HCT116 (cell line): ENCODE results near the gene NDUFS6. TPM values are rescaled to one million over a fixed set of nuclear protein-coding genes. Genes with fewer than 3 reads are reported as not detected.

ENCODE experiments used
- ATAC-seq: fragments of 200-7000 bp; cut with Tn5 transposase; 2 replicates; pipeline ENCODE4 v1.9.1; 2020; ENCODE audit warnings: mild to moderate bottlenecking, moderate library complexity
- BruUV-seq: library from RNA; stranded (reverse); fragments of 400-500 nt; replicated peaks from 2 replicates; lab custom pipeline; 2021; lab: Mats Ljungman, UMichigan
- CTCF ChIA-PET: fragments of 300-600 bp; sonication (Branson Sonifier 250); formaldehyde crosslinking; loops from one replicate; lab custom pipeline; 2021; ENCODE audit warnings: antibody characterized with exemption; lab: Charles Lee
- POLR2A ChIA-PET: fragments of 300-600, 350-600 bp; sonication (Branson Sonifier 250); formaldehyde crosslinking; loops from one replicate; lab custom pipeline; 2021; ENCODE audit warnings: antibody characterized with exemption; lab: Charles Lee
- RAD21 ChIA-PET, 2 experiments: fragments of 300-600 bp; sonication (Branson Sonifier 250); formaldehyde crosslinking; loops; one replicate each; lab custom pipeline; 2023; ENCODE audit warnings: low total read pairs in 2 of 2; ENCODE audit not compliant: uncharacterized antibody in 2 of 2, unreplicated experiment in 2 of 2, low non-redundant PET in 1 of 2; lab: Charles Lee
- DNase-seq: peaks from one replicate; pipeline ENCODE4 v3.0.0-alpha.2; 2010; ENCODE audit warnings: low read depth, low spot score
- H2AFZ ChIP-seq: fragments of 200-600 bp; shearing (Covaris generic), sonication (generic); 2 replicates; pipeline ENCODE4 v1.6.1; 2017; ENCODE audit warnings: low read depth, mixed run types, mixed read lengths, antibody characterized with exemption, low read length; ENCODE audit not compliant: poor library complexity, severe bottlenecking
- H3K27ac ChIP-seq: 2 replicates; pipeline ENCODE4 v1.5.1; 2012; ENCODE audit warnings: low read depth, low read length
- H3K27me3 ChIP-seq: fragments of 200-600 bp; sonication (generic); 2 replicates; pipeline ENCODE4 v1.6.1; 2016; ENCODE audit warnings: mixed run types, low read length, mixed read lengths; ENCODE audit not compliant: insufficient read depth
- H3K36me3 ChIP-seq, 2 experiments: fragments of 200-500 bp in 1 of 2; fragments of 200-600 bp in 1 of 2; sonication (Bioruptor generic) in 1 of 2; sonication (generic) in 1 of 2; 2 replicates each; pipeline versions ENCODE4 v1.5.1 to v1.6.1; 2014 to 2016; ENCODE audit warnings: low read length in 2 of 2, inconsistent platforms in 1 of 2, mixed read lengths in 1 of 2, mixed run types in 1 of 2; ENCODE audit not compliant: insufficient read depth in 2 of 2, control insufficient read depth in 1 of 2
- H3K4me1 ChIP-seq, 2 experiments: fragments of 200-600 bp in 1 of 2; sonication (generic) in 1 of 2; 2 replicates each; pipeline versions ENCODE4 v1.5.1 to v1.6.1; 2012 to 2017; ENCODE audit warnings: low read length in 2 of 2, inconsistent platforms in 1 of 2, mild to moderate bottlenecking in 1 of 2, mixed read lengths in 1 of 2, mixed run types in 1 of 2, moderate library complexity in 1 of 2; ENCODE audit not compliant: insufficient read depth in 2 of 2, control insufficient read depth in 1 of 2
- H3K4me2 ChIP-seq: fragments of 200-600 bp; sonication (generic); 2 replicates; pipeline ENCODE4 v1.6.1; 2017; ENCODE audit warnings: mixed run types, low read length, mixed read lengths
- H3K4me3 ChIP-seq, 2 experiments: fragments of 200-600 bp in 1 of 2; sonication (generic) in 1 of 2; replicated peaks in 1 of 2; 2 replicates each; pipeline ENCODE4 v1.5.1; 2011 to 2016; ENCODE audit warnings: low read length in 2 of 2, control low read depth in 1 of 2, low read depth in 1 of 2, mild to moderate bottlenecking in 1 of 2, mixed read lengths in 1 of 2, mixed run types in 1 of 2
- H3K79me2 ChIP-seq: fragments of 200-600 bp; sonication (generic); 2 replicates; pipeline ENCODE4 v1.6.1; 2017; ENCODE audit warnings: mild to moderate bottlenecking, mixed run types, low read length, moderate library complexity, mixed read lengths; ENCODE audit not compliant: insufficient read depth
- H3K9ac ChIP-seq: fragments of 200-600 bp; sonication (generic); 2 replicates; pipeline ENCODE4 v1.6.1; 2016; ENCODE audit warnings: low read length, mixed read lengths
- H3K9me2 ChIP-seq: fragments of 200-600 bp; sonication (generic), shearing (Covaris generic); 2 replicates; pipeline ENCODE4 v1.6.1; 2017; ENCODE audit warnings: mixed run types, mild to moderate bottlenecking, moderate library complexity; ENCODE audit not compliant: insufficient read depth
- H3K9me3 ChIP-seq, 2 experiments: fragments of 200-500 bp in 1 of 2; fragments of 200-600 bp in 1 of 2; sonication (Bioruptor generic) in 1 of 2; sonication (generic) in 1 of 2; 2 replicates each; pipeline ENCODE4 v1.6.1; 2014 to 2017; ENCODE audit warnings: low read length in 2 of 2, mixed read lengths in 2 of 2, inconsistent platforms in 1 of 2, low read depth in 1 of 2, mild to moderate bottlenecking in 1 of 2, mixed run types in 1 of 2, moderate library complexity in 1 of 2; ENCODE audit not compliant: control insufficient read depth in 1 of 2, insufficient read depth in 1 of 2
- H4K20me1 ChIP-seq: fragments of 200-600 bp; sonication (generic), shearing (Covaris generic); 2 replicates; pipeline ENCODE4 v1.6.1; 2017; ENCODE audit warnings: mixed run types, mild to moderate bottlenecking, moderate library complexity; ENCODE audit not compliant: insufficient read depth
- CBX3 ChIP-seq: IDR thresholded peaks from 2 replicates; pipeline ENCODE4 v1.6.1; 2012; ENCODE audit warnings: low read depth
- CEBPB ChIP-seq: IDR thresholded peaks from 2 replicates; pipeline ENCODE4 v1.6.1; 2012; ENCODE audit warnings: low read depth
- EGR1 ChIP-seq: IDR thresholded peaks from 2 replicates; pipeline ENCODE4 v1.6.1; 2012; ENCODE audit warnings: low read depth
- ELF1 ChIP-seq: IDR thresholded peaks from 2 replicates; pipeline ENCODE4 v1.6.1; 2012; ENCODE audit warnings: low read depth, borderline replicate concordance
- EZH2 ChIP-seq: fragments of 200-600 bp; sonication (generic); IDR thresholded peaks from 2 replicates; pipeline ENCODE4 v1.6.1; 2017; ENCODE audit warnings: antibody characterized with exemption, mixed run types
- POLR2A ChIP-seq: IDR thresholded peaks from 2 replicates; pipeline ENCODE4 v1.7.0; 2011; ENCODE audit warnings: borderline replicate concordance; ENCODE audit not compliant: insufficient read depth, insufficient read length; ENCODE audit errors: extremely low read depth
- POLR2AphosphoS5 ChIP-seq: IDR thresholded peaks from 2 replicates; pipeline ENCODE4 v1.6.1; 2011; ENCODE audit warnings: mild to moderate bottlenecking, low read depth, low read length, moderate library complexity
- RAD21 ChIP-seq: IDR thresholded peaks from 2 replicates; pipeline ENCODE4 v1.6.1; 2012; ENCODE audit warnings: low read depth, mild to moderate bottlenecking
- SRF ChIP-seq: IDR thresholded peaks from 2 replicates; pipeline ENCODE4 v1.6.1; 2012; ENCODE audit warnings: low read depth
- TCF7L2 ChIP-seq: IDR thresholded peaks from 2 replicates; pipeline ENCODE4 v1.7.0; 2011; ENCODE audit warnings: borderline replicate concordance, inconsistent platforms; ENCODE audit not compliant: insufficient read depth, insufficient read length; ENCODE audit errors: extremely low read depth
- YY1 ChIP-seq: IDR thresholded peaks from 2 replicates; pipeline ENCODE4 v1.6.1; 2011; ENCODE audit warnings: low read length, low read depth, moderate library complexity, mild to moderate bottlenecking; ENCODE audit not compliant: insufficient replicate concordance; ENCODE audit errors: extremely low read depth
- ZNF274 ChIP-seq: fragments of 200-500 bp; sonication (Bioruptor generic); IDR thresholded peaks from 2 replicates; pipeline ENCODE4 v1.6.1; 2014; ENCODE audit warnings: mild to moderate bottlenecking, low read depth, low read length, inconsistent platforms
- intact Hi-C: fragments of 100-400 bp; cut with micrococcal nuclease; formaldehyde crosslinking; loops from 2 replicates; pipeline ENCODE4 v1.10.0; 2022
- total RNA-seq: library from RNA; stranded (reverse); gene quantifications from one replicate; pipeline ENCODE4 v1.2.1, GENCODE V29; 2021; ENCODE audit not compliant: unreplicated experiment
- TF ChIP-seq, protein P1 (sequence below): IDR thresholded peaks from 2 replicates; pipeline ENCODE4 v1.6.1; 2011; ENCODE audit warnings: mild to moderate bottlenecking, low read length, moderate library complexity; ENCODE audit not compliant: insufficient replicate concordance; ENCODE audit errors: extremely low read depth
- TF ChIP-seq, protein P2 (sequence below): IDR thresholded peaks from 2 replicates; pipeline ENCODE4 v1.6.1; 2012
- TF ChIP-seq, protein P3 (sequence below), 3 experiments: fragments of 200-600 bp in 1 of 3; sonication (generic) in 1 of 3; IDR thresholded peaks in 2 of 3; conservative IDR thresholded peaks in 1 of 3; 2 replicates each; pipeline ENCODE4 v1.5.1; 2012 to 2017; ENCODE audit warnings: low read depth in 2 of 3, low read length in 2 of 3, antibody characterized with exemption in 1 of 3, borderline replicate concordance in 1 of 3, control low read depth in 1 of 3, mild to moderate bottlenecking in 1 of 3, mixed read lengths in 1 of 3, mixed run types in 1 of 3, moderate library complexity in 1 of 3; ENCODE audit not compliant: insufficient read depth in 1 of 3

NDUFS6 gene
- total RNA-seq, 1 experiment from 2014 or later: 43.8 TPM

DNA sequence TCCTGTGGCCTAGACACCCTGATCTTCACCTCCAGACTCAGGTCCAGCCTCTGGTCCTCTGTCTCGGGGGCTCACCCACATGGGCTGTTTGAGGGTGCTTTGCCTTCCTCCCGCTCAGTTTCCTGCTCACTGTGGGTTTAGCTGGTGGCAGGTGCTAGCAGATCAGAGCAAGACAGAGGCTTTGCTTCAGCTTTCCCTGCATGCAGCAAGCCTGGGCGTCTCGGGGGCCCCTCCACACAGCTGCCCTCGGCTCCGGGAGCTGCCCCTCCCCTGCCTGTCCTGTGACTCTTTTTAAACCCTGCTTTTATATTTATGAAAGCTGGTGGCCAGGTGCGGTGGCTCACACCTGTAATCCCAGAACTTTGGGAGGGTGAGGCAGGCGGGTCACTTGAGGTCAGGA lies 16.1 kb upstream of the NDUFS6 start (continued):
- TF ChIP-seq, protein P1, sequence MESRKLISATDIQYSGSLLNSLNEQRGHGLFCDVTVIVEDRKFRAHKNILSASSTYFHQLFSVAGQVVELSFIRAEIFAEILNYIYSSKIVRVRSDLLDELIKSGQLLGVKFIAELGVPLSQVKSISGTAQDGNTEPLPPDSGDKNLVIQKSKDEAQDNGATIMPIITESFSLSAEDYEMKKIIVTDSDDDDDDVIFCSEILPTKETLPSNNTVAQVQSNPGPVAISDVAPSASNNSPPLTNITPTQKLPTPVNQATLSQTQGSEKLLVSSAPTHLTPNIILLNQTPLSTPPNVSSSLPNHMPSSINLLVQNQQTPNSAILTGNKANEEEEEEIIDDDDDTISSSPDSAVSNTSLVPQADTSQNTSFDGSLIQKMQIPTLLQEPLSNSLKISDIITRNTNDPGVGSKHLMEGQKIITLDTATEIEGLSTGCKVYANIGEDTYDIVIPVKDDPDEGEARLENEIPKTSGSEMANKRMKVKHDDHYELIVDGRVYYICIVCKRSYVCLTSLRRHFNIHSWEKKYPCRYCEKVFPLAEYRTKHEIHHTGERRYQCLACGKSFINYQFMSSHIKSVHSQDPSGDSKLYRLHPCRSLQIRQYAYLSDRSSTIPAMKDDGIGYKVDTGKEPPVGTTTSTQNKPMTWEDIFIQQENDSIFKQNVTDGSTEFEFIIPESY: no peak
- TF ChIP-seq YY1 (no peak), POLR2AphosphoS5 (no peak)

DNA sequence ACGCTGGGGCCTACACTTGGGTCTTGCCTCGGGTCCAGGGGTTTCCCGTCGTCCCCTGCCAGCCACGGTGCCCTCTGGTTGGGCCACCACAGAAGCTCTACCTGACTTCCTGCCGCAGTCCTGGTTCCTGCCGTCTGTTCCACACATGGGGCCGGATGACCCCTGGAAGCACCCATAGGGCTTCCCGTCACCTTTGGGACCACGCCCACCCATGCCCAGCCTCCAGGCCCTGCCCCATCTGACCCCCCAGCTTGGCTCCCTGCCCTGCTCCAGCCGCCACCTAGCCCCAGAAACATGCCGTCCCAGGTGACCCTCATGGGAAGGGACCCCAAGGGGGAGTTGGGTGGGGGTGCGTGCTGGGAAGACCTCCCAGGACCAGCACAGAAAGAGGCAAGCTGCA lies 15.2 kb upstream of the NDUFS6 start:
- peaks cover 0 to 10% of the 10 kb centered on the region in 2 experiments; a peak in 2 of 4 replicates for H3K4me1 ChIP-seq
- no peaks in the 10 kb centered on the region for H3K79me2 ChIP-seq
- no peaks in the 10 kb centered on the region for H4K20me1 ChIP-seq
- H3K9ac ChIP-seq: no peak overlapping the region
- no peak overlapping the region for H3K27ac ChIP-seq
- ChIA-PET CTCF (no interaction called here), POLR2A (no interaction called here), RAD21 (no interaction called here)
- BruUV-seq: no TSS peak
- TF ChIP-seq ELF1 (no peak), ZNF274 (no peak), EZH2 (no peak), CEBPB (no peak), TCF7L2 (no peak), RAD21 (no peak), YY1 (no peak), POLR2A (no peak), EGR1 (no peak), CBX3 (no peak), SRF (no peak)
- TF ChIP-seq, protein P2, sequence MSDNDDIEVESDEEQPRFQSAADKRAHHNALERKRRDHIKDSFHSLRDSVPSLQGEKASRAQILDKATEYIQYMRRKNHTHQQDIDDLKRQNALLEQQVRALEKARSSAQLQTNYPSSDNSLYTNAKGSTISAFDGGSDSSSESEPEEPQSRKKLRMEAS: no peak
- TF ChIP-seq, protein P3, sequence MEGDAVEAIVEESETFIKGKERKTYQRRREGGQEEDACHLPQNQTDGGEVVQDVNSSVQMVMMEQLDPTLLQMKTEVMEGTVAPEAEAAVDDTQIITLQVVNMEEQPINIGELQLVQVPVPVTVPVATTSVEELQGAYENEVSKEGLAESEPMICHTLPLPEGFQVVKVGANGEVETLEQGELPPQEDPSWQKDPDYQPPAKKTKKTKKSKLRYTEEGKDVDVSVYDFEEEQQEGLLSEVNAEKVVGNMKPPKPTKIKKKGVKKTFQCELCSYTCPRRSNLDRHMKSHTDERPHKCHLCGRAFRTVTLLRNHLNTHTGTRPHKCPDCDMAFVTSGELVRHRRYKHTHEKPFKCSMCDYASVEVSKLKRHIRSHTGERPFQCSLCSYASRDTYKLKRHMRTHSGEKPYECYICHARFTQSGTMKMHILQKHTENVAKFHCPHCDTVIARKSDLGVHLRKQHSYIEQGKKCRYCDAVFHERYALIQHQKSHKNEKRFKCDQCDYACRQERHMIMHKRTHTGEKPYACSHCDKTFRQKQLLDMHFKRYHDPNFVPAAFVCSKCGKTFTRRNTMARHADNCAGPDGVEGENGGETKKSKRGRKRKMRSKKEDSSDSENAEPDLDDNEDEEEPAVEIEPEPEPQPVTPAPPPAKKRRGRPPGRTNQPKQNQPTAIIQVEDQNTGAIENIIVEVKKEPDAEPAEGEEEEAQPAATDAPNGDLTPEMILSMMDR (IDR thresholded peaks at IDR 0.05 in 2 of 3, conservative IDR thresholded peaks at IDR 0.05 in 1 of 3; ENCODE audit: borderline replicate concordance in 1 of 3, insufficient read depth in 1 of 3, low read depth in 2 of 3, low read length in 2 of 3): no peak
- H2AFZ ChIP-seq: no peak overlapping the region
- intact Hi-C loops: no loop called here
- no peak for ATAC-seq
- H3K27me3 ChIP-seq: 0 out of 2 replicates have a peak, but pooled peaks cover 3% of the 10 kb centered on the region
- no peaks in the 10 kb centered on the region for H3K36me3 ChIP-seq
- H3K9me3 ChIP-seq: no peaks in the 10 kb centered on the region
- H3K9me2 ChIP-seq: no peaks in the 10 kb centered on the region
- DNase-seq: no peak
- no peak overlapping the region for H3K4me3 ChIP-seq
- H3K4me2 ChIP-seq: no peak overlapping the region
